Spinal cord (tissue), 10 donors: ENCODE results near the gene CLDN6. TPM values are rescaled to one million over a fixed set of nuclear protein-coding genes. Genes with fewer than 3 reads are reported as not detected.
A peak's percentile ranks its signal among the peaks of the same experiment; 100 is the strongest.

Experiments used
- DNase-seq, 6 donors: peaks; one replicate each; pipeline versions ENCODE4 v3.0.0 to v3.0.0-alpha.2; 2013 to 2015; ENCODE audit warnings: low spot score in 6 of 6, low read depth in 4 of 6
- H3K27ac ChIP-seq: one replicate; pipeline ENCODE4 v1.5.1; 2013; ENCODE audit warnings: low read depth, low read length, control low read depth
- H3K27me3 ChIP-seq: one replicate; pipeline ENCODE4 v1.6.1; 2013; ENCODE audit warnings: low read length; ENCODE audit not compliant: control insufficient read depth, insufficient read depth
- H3K36me3 ChIP-seq: one replicate; pipeline ENCODE4 v1.6.1; 2013; ENCODE audit warnings: low read length; ENCODE audit not compliant: control insufficient read depth, insufficient read depth
- H3K4me1 ChIP-seq: one replicate; pipeline ENCODE4 v1.6.1; 2013; ENCODE audit warnings: low read length; ENCODE audit not compliant: control insufficient read depth, insufficient read depth
- H3K4me3 ChIP-seq: one replicate; pipeline ENCODE4 v1.5.1; 2013; ENCODE audit warnings: low read depth, low read length, control low read depth
- H3K9me3 ChIP-seq: one replicate; pipeline ENCODE4 v1.6.1; 2013; ENCODE audit warnings: low read length; ENCODE audit not compliant: control insufficient read depth, insufficient read depth
- WGBS: methylation state at CpG from one replicate; pipeline ENCODE4 v1.1.5; 2013; ENCODE audit warnings: missing lambda C conversion rate; ENCODE audit not compliant: insufficient coverage; 5-methylcytosine and 5-hydroxymethylcytosine counted together
- polyA plus RNA-seq, 2 donors: library from polyadenylated mRNA; unstranded; fragments of 120-200 nt; gene quantifications; one replicate each; pipeline ENCODE4 v1.2.1, GENCODE V29; 2013; ENCODE audit not compliant: insufficient read length in 2 of 2
- total RNA-seq, 2 donors: library from RNA; depleted of rRNA in 1 of 2; stranded (reverse); fragments of 120-200 nt in 1 of 2; fragments of >200 nt in 1 of 2; gene quantifications; one replicate each; pipeline versions ENCODE4 v1.2.3 to v1.2.4, GENCODE V29; 2013 to 2014
- donor health status: healthy.

Gene CLDN6
- total and polyA plus RNA-seq, 4 donors, result 0.28 to 1.0 (median 0.43) TPM; not detected in 1

GRCh38 chr16:2974319-2975056 is 43.5 kb downstream of the CLDN6 start:
- H3K27ac ChIP-seq, result no peak overlapping the region
- no peak overlapping the region for H3K4me3 ChIP-seq
- peaks cover 63% of the 10 kb centered on the region for H3K36me3 ChIP-seq
- WGBS, result 88% methylated on average over 14 of the region's 15 CpGs
- no peaks in the 10 kb centered on the region for H3K9me3 ChIP-seq
- peaks cover 90% of the 10 kb centered on the region for H3K4me1 ChIP-seq
- no peak for DNase-seq
- H3K27me3 ChIP-seq, result no peaks in the 10 kb centered on the region

GRCh38 chr16:2973605-2974318 is 44.2 kb downstream of the CLDN6 start:
- H3K9me3 ChIP-seq, result no peaks in the 10 kb centered on the region
- peaks cover 89% of the 10 kb centered on the region for H3K4me1 ChIP-seq
- H3K27ac ChIP-seq, result peak overlapping the region; percentile 84
- peaks cover under 1% of the 10 kb centered on the region for H3K27me3 ChIP-seq
- peak in 1 of 6 donors; percentile 64 for DNase-seq
- H3K36me3 ChIP-seq, result peaks cover 63% of the 10 kb centered on the region
- WGBS, result 67% methylated on average over 11 of the region's 17 CpGs
- no peak overlapping the region for H3K4me3 ChIP-seq

- Histone ChIP-seq H3K27me3 (peaks cover 8% of the 10 kb centered on the region), H3K4me1 (peaks cover 95% of the 10 kb centered on the region), H3K27ac (peak overlapping the region; percentile 84), H3K36me3 (peaks cover 63% of the 10 kb centered on the region), H3K4me3 (no peak overlapping the region), H3K9me3 (no peaks in the 10 kb centered on the region)
- WGBS, result 55% methylated on average over 5 of the region's 5 CpGs
- peak in 4 of 6 donors; percentile 59 to 89 (median 66) for DNase-seq
Measured at GRCh38 chr16:2973093-2973492, 44.9 kb downstream of the CLDN6 start.

GRCh38 chr16:2971985-2972784 is 45.8 kb downstream of the CLDN6 start:
- Histone ChIP-seq H3K4me1 (peaks cover 93% of the 10 kb centered on the region), H3K27ac (peak overlapping the region; percentile 84), H3K9me3 (no peaks in the 10 kb centered on the region), H3K36me3 (peaks cover 68% of the 10 kb centered on the region), H3K4me3 (no peak overlapping the region), H3K27me3 (peaks cover 16% of the 10 kb centered on the region)
- 60% methylated on average over 11 of the region's 15 CpGs for whole genome bisulfite sequencing
- DNase-seq, result peak in 1 of 6 donors; percentile 51

- H3K27me3 ChIP-seq, result peaks cover 21% of the 10 kb centered on the region
- DNase-seq, result no peak
- H3K27ac ChIP-seq, result peak overlapping the region; percentile 84
- no peaks in the 10 kb centered on the region for H3K9me3 ChIP-seq
- no peak overlapping the region for H3K4me3 ChIP-seq
- peaks cover 89% of the 10 kb centered on the region for H3K4me1 ChIP-seq
- 90% methylated on average over 35 of the region's 35 CpGs for WGBS
- peaks cover 62% of the 10 kb centered on the region for H3K36me3 ChIP-seq
Measured at GRCh38 chr16:2971134-2971984, 46.6 kb downstream of the CLDN6 start.

- Histone ChIP-seq H3K4me1 (peaks cover 81% of the 10 kb centered on the region), H3K9me3 (no peaks in the 10 kb centered on the region), H3K36me3 (peaks cover 57% of the 10 kb centered on the region), H3K27me3 (peaks cover 29% of the 10 kb centered on the region), H3K4me3 (peak overlapping the region; percentile 59), H3K27ac (peak overlapping the region; percentile 75)
- WGBS, result 88% methylated on average over 2 of the region's 6 CpGs
- DNase-seq, result no peak
Measured at GRCh38 chr16:2970563-2970962, 47.4 kb downstream of the CLDN6 start.

- Histone ChIP-seq H3K27me3 (peaks cover 36% of the 10 kb centered on the region), H3K27ac (peak overlapping the region; percentile 75), H3K4me1 (peaks cover 77% of the 10 kb centered on the region), H3K4me3 (peak overlapping the region; percentile 59), H3K9me3 (no peaks in the 10 kb centered on the region), H3K36me3 (peaks cover 49% of the 10 kb centered on the region)
- DNase-seq, result peak in 1 of 6 donors; percentile 64
- WGBS, result 1% methylated on average over 83 of the region's 83 CpGs
Measured at GRCh38 chr16:2969545-2970521, 48.1 kb downstream of the CLDN6 start.

GRCh38 chr16:2968738-2969544 is 49.0 kb downstream of the CLDN6 start, which contains the start of gene PAQR4:
TSS of gene PAQR4 (plus strand) at chr16:2969348. CDS start at chr16:2969675, 327 bp downstream.
- H3K27ac ChIP-seq, result peak within 1 kb of the TSS; percentile 75
- H3K27me3 ChIP-seq, result peaks cover 45% of the 10 kb centered on the region
- H3K9me3 ChIP-seq, result no peaks in the 10 kb centered on the region
- H3K4me3 ChIP-seq, result peak within 1 kb of the TSS; percentile 59
- 1% methylated on average over 98 of the region's 98 CpGs for WGBS
- peak; percentile 72 to 97 (median 84) for DNase-seq
- peaks cover 77% of the 10 kb centered on the region for H3K4me1 ChIP-seq
- peaks cover 40% of the 10 kb centered on the region for H3K36me3 ChIP-seq
